IMR-90 (cell line): Measurements from ENCODE around the gene C3.

ENCODE experiments used
- BHLHE40 ChIP-seq: fragments of 150-350 bp; IDR thresholded peaks from 2 replicates; pipeline ENCODE4 v1.6.1; 2016; ENCODE audit warnings: mild to moderate bottlenecking, low read depth, low read length
- CEBPB ChIP-seq: IDR thresholded peaks from 2 replicates; pipeline ENCODE4 v1.6.1; 2012; ENCODE audit warnings: low read depth, low read length, improper control_type of control experiment
- CHD1 ChIP-seq: IDR thresholded peaks from 2 replicates; pipeline ENCODE4 v1.6.1; 2012; ENCODE audit warnings: low read depth, low read length, improper control_type of control experiment
- CTCF ChIP-seq: conservative IDR thresholded peaks from 2 replicates; pipeline ENCODE4 v1.5.1; 2012; ENCODE audit warnings: mild to moderate bottlenecking, low read depth, low read length, improper control_type of control experiment
- FOS ChIP-seq: fragments of 150-350 bp; IDR thresholded peaks from 2 replicates; pipeline ENCODE4 v1.6.1; 2016; ENCODE audit warnings: low read depth, low read length
- MAZ ChIP-seq: IDR thresholded peaks from 2 replicates; pipeline ENCODE4 v1.6.1; 2012; ENCODE audit warnings: low read depth, mild to moderate bottlenecking, low read length, improper control_type of control experiment, moderate library complexity, borderline replicate concordance
- MXI1 ChIP-seq: IDR thresholded peaks from 2 replicates; pipeline ENCODE4 v1.6.1; 2012; ENCODE audit warnings: low read depth, mild to moderate bottlenecking, low read length, moderate library complexity, borderline replicate concordance
- POLR2A ChIP-seq: IDR thresholded peaks from 2 replicates; pipeline ENCODE4 v1.6.1; 2012; ENCODE audit warnings: mild to moderate bottlenecking, low read depth, low read length
- RAD21 ChIP-seq: IDR thresholded peaks from 2 replicates; pipeline ENCODE4 v1.6.1; 2012; ENCODE audit warnings: low read length, improper control_type of control experiment
- RCOR1 ChIP-seq: IDR thresholded peaks from 2 replicates; pipeline ENCODE4 v1.6.1; 2012; ENCODE audit warnings: mild to moderate bottlenecking, low read length, improper control_type of control experiment; ENCODE audit not compliant: insufficient replicate concordance
- RFX5 ChIP-seq: IDR thresholded peaks from 2 replicates; pipeline ENCODE4 v1.8.0; 2012; ENCODE audit warnings: low read depth, mild to moderate bottlenecking, low read length, moderate library complexity
- TF ChIP-seq, protein P1 (sequence below): fragments of 150-350 bp; IDR thresholded peaks from 2 replicates; pipeline ENCODE4 v1.6.1; 2017; ENCODE audit warnings: mild to moderate bottlenecking, antibody characterized with exemption, low read length, low read depth

GRCh38 chr19:6654347-6655310, 65.8 kb downstream of the C3 start:
- no peak for TF ChIP-seq POLR2A
- no peak for TF ChIP-seq CTCF
- no peak for TF ChIP-seq RAD21
- TF ChIP-seq RFX5: no peak
- no peak for TF ChIP-seq FOS
- no peak for TF ChIP-seq CEBPB
- TF ChIP-seq CHD1: no peak
- no peak for TF ChIP-seq MAZ
- no peak for TF ChIP-seq MXI1
- TF ChIP-seq, protein P1, sequence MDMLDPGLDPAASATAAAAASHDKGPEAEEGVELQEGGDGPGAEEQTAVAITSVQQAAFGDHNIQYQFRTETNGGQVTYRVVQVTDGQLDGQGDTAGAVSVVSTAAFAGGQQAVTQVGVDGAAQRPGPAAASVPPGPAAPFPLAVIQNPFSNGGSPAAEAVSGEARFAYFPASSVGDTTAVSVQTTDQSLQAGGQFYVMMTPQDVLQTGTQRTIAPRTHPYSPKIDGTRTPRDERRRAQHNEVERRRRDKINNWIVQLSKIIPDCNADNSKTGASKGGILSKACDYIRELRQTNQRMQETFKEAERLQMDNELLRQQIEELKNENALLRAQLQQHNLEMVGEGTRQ: no peak
- TF ChIP-seq BHLHE40: no peak
- TF ChIP-seq RCOR1: no peak
